GM18909 (cell line): Measurements from ENCODE around the gene CACNA2D4.

Experiments
- ATAC-seq: cut with Tn5 transposase; IDR thresholded peaks from one replicate; pipeline ENCODE4 v1.9.1; 2021; ENCODE audit warnings: mild to moderate bottlenecking; ENCODE audit not compliant: unreplicated experiment, poor library complexity

The CACNA2D4 gene

GRCh38 chr12:1795785-1796514, 122.5 kb downstream of the CACNA2D4 start:
- ATAC-seq, result peak; percentile 84

GRCh38 chr12:1795221-1795784, 123.1 kb downstream of the CACNA2D4 start:
- no peak for ATAC-seq

GRCh38 chr12:1794440-1795090, 123.9 kb downstream of the CACNA2D4 start:
- no peak for ATAC-seq

- ATAC-seq, result no peak
Measured at GRCh38 chr12:1793426-1794210, 124.8 kb downstream of the CACNA2D4 start.

GRCh38 chr12:1792406-1792805, 126.0 kb downstream of the CACNA2D4 start:
- ATAC-seq, result no peak

GRCh38 chr12:1791104-1791841, 127.2 kb downstream of the CACNA2D4 start:
- no peak for ATAC-seq

GRCh38 chr12:1790444-1790843, 128.0 kb downstream of the CACNA2D4 start:
- no peak for ATAC-seq

GRCh38 chr12:1787714-1788113, 130.7 kb downstream of the CACNA2D4 start:
- ATAC-seq, result no peak

- ATAC-seq, result no peak
Measured at GRCh38 chr12:1782215-1782614, 136.2 kb downstream of the CACNA2D4 start.

GRCh38 chr12:1781772-1782171, 136.7 kb downstream of the CACNA2D4 start:
- no peak for ATAC-seq

GRCh38 chr12:1779783-1780182, 138.7 kb downstream of the CACNA2D4 start:
- ATAC-seq, result no peak

GRCh38 chr12:1778911-1779310, 139.5 kb downstream of the CACNA2D4 start:
- ATAC-seq, result no peak

- no peak for ATAC-seq
Measured at GRCh38 chr12:1777798-1778197, 140.7 kb downstream of the CACNA2D4 start.

GRCh38 chr12:1776170-1776921, 142.1 kb downstream of the CACNA2D4 start:
- no peak for ATAC-seq

GRCh38 chr12:1773937-1774655, 144.4 kb downstream of the CACNA2D4 start:
- no peak for ATAC-seq

GRCh38 chr12:1769809-1770494, 148.5 kb downstream of the CACNA2D4 start:
- no peak for ATAC-seq

- ATAC-seq, result no peak
Measured at GRCh38 chr12:1768615-1769014, 149.8 kb downstream of the CACNA2D4 start.

- ATAC-seq, result no peak
Measured at GRCh38 chr12:1767407-1768090, 150.9 kb downstream of the CACNA2D4 start.
